CD14-positive monocyte (primary cell): ENCODE data around the gene BSN. TPM values are rescaled to one million over a fixed set of nuclear protein-coding genes. Genes with fewer than 3 reads are reported as not detected.
A peak's percentile ranks its signal among the peaks of the same experiment; 100 is the strongest.

Experiments
- DNase-seq, 3 donors: peaks; one replicate each; pipeline ENCODE4 v3.0.0-alpha.2; 2011 to 2022
- H2AFZ ChIP-seq: 2 replicates; pipeline ENCODE4 v1.6.0; 2012; ENCODE audit warnings: mild to moderate bottlenecking, low read depth, low read length, inconsistent platforms; ENCODE audit not compliant: insufficient read depth, poor library complexity, severe bottlenecking
- H3K27ac ChIP-seq, 2 donors: 1 replicate in 1 of 2; 2 replicates in 1 of 2; pipeline ENCODE4 v1.5.1; 2012 to 2013; ENCODE audit warnings: low read length in 2 of 2, control low read depth in 1 of 2, inconsistent platforms in 1 of 2, low read depth in 1 of 2, mild to moderate bottlenecking in 1 of 2
- H3K27me3 ChIP-seq, 2 donors: one replicate each; pipeline versions ENCODE4 v1.6.0 to v1.6.1; 2011 to 2013; ENCODE audit warnings: low read length in 2 of 2; ENCODE audit not compliant: control insufficient read depth in 2 of 2, insufficient read depth in 2 of 2
- H3K36me3 ChIP-seq, 2 donors: replicated peaks in 1 of 2; 1 replicate in 1 of 2; 2 replicates in 1 of 2; pipeline versions ENCODE4 v1.5.1 to v1.6.1; 2012 to 2013; ENCODE audit warnings: low read length in 2 of 2, control low read depth in 1 of 2, inconsistent platforms in 1 of 2, mild to moderate bottlenecking in 1 of 2; ENCODE audit not compliant: insufficient read depth in 2 of 2, control insufficient read depth in 1 of 2
- H3K4me1 ChIP-seq, 2 donors: 1 replicate in 1 of 2; 2 replicates in 1 of 2; pipeline versions ENCODE4 v1.5.1 to v1.6.1; 2012 to 2013; ENCODE audit warnings: low read length in 2 of 2, control low read depth in 1 of 2, inconsistent platforms in 1 of 2, mild to moderate bottlenecking in 1 of 2, moderate library complexity in 1 of 2; ENCODE audit not compliant: insufficient read depth in 2 of 2, control insufficient read depth in 1 of 2
- H3K4me2 ChIP-seq: replicated peaks from 2 replicates; pipeline ENCODE3; 2012; ENCODE audit warnings: low read length, moderate library complexity, mild to moderate bottlenecking; ENCODE audit not compliant: poor library complexity, severe bottlenecking; ENCODE audit errors: extremely low read depth
- H3K4me3 ChIP-seq, 3 experiments: fragments of 200-600 bp in 1 of 3; sonication (generic) in 1 of 3; replicated peaks in 1 of 3; 1 replicate in 2 of 3; 2 replicates in 1 of 3; pipeline ENCODE4 v1.5.1; 2011 to 2013; ENCODE audit warnings: low read length in 3 of 3, mild to moderate bottlenecking in 3 of 3, control low read depth in 2 of 3, low read depth in 2 of 3, inconsistent platforms in 1 of 3, moderate library complexity in 1 of 3
- H3K79me2 ChIP-seq: 2 replicates; pipeline ENCODE4 v1.6.0; 2012; ENCODE audit warnings: mild to moderate bottlenecking, control low read depth, inconsistent platforms, low read length, moderate library complexity; ENCODE audit not compliant: insufficient read depth
- H3K9ac ChIP-seq: 2 replicates; pipeline ENCODE4 v1.6.0; 2017; ENCODE audit warnings: low read length, mild to moderate bottlenecking; ENCODE audit not compliant: insufficient read depth, poor library complexity, severe bottlenecking
- H3K9me3 ChIP-seq, 2 donors: replicated peaks in 1 of 2; 1 replicate in 1 of 2; 2 replicates in 1 of 2; pipeline versions ENCODE4 v1.5.1 to v1.6.1; 2012 to 2013; ENCODE audit warnings: low read length in 2 of 2, control low read depth in 1 of 2; ENCODE audit not compliant: control insufficient read depth in 1 of 2, insufficient read depth in 1 of 2
- H4K20me1 ChIP-seq: 2 replicates; pipeline ENCODE4 v1.6.0; 2012; ENCODE audit warnings: mild to moderate bottlenecking, low read length, control low read depth, moderate library complexity; ENCODE audit not compliant: insufficient read depth
- H3K27ac Mint-ChIP-seq, 7 donors: one replicate each; pipeline ENCODE4 v1.8.0; 2020; ENCODE audit warnings: mild to moderate bottlenecking in 7 of 7, mixed read lengths in 7 of 7, moderate library complexity in 6 of 7, inconsistent platforms in 2 of 7
- H3K27me3 Mint-ChIP-seq, 3 donors: one replicate each; pipeline ENCODE4 v1.8.0; 2021 to 2022; ENCODE audit warnings: low read depth in 3 of 3, mild to moderate bottlenecking in 3 of 3, mixed read lengths in 3 of 3, moderate library complexity in 3 of 3, inconsistent platforms in 1 of 3
- H3K36me3 Mint-ChIP-seq, 2 donors: one replicate each; pipeline ENCODE4 v1.8.0; 2020; ENCODE audit warnings: mixed read lengths in 2 of 2, inconsistent platforms in 1 of 2, mild to moderate bottlenecking in 1 of 2
- H3K4me1 Mint-ChIP-seq: one replicate; pipeline ENCODE4 v1.8.0; 2020; ENCODE audit warnings: mild to moderate bottlenecking, mixed read lengths
- H3K4me3 Mint-ChIP-seq, 2 donors: one replicate each; pipeline ENCODE4 v1.8.0; 2020; ENCODE audit warnings: mild to moderate bottlenecking in 2 of 2, mixed read lengths in 2 of 2, moderate library complexity in 1 of 2
- H3K9me3 Mint-ChIP-seq, 7 donors: one replicate each; pipeline ENCODE4 v1.8.0; 2020 to 2022; ENCODE audit warnings: mixed read lengths in 7 of 7, mild to moderate bottlenecking in 6 of 7, moderate library complexity in 6 of 7, inconsistent platforms in 2 of 7
- CTCF ChIP-seq: fragments of 200-600 bp; IDR thresholded peaks from one replicate; pipeline ENCODE4 v1.8.0; 2022; ENCODE audit warnings: antibody characterized with exemption, mild to moderate bottlenecking
- WGBS: methylation state at CpG from one replicate; pipeline ENCODE4 v1.1.5; 2013; ENCODE audit warnings: missing lambda C conversion rate; ENCODE audit not compliant: insufficient coverage; 5-methylcytosine and 5-hydroxymethylcytosine counted together
- intact Hi-C, 2 donors: fragments of 100-400 bp; cut with micrococcal nuclease; formaldehyde crosslinking; loops; one replicate each; pipeline versions ENCODE4 v1.15.0 to v1.15.1; 2023
- polyA plus RNA-seq, 3 donors: library from polyadenylated mRNA; depleted of rRNA in 1 of 3; unstranded in 2 of 3; stranded (reverse) in 1 of 3; fragments of 300-500 nt in 2 of 3; fragments of >200 nt in 1 of 3; fragmentation: Illumina TruSeq in 2 of 3; gene quantifications; 1 replicate in 2 of 3; 2 replicates in 1 of 3; pipeline ENCODE4 v1.2.3, GENCODE V29; 2012 to 2021

BSN gene
- polyA plus RNA-seq, 3 donors = not detected

DNA sequence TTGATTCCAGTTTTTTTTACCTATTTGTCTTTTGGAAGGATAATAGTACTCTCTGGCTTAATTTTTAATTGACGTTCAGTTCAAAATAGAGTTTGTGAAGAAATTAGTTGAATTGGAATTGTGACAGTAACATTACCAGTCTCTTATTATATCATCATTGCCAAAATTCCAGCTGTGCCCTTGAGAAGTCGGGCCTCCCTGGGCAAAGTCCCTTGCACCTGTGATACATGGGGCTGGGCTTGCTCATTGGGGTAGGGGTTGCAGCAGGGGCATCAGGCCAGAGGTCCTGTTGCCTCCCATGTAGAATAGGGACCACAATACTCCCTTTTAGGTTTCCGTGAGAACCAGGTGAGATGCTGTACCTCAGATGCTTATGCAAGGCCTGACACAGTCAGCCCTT, 92.0 kb downstream of the BSN start:
- DNase-seq = no peak
- no peaks in the 10 kb centered on the region for H3K36me3 ChIP-seq
- H3K9me3 Mint-ChIP-seq = no peaks in the 10 kb centered on the region
- H3K27ac ChIP-seq = no peak overlapping the region
- H3K4me3 ChIP-seq = no peak overlapping the region
- H3K27me3 ChIP-seq = no peaks in the 10 kb centered on the region
- H3K4me3 Mint-ChIP-seq = no peak overlapping the region
- H3K4me1 Mint-ChIP-seq = no peaks in the 10 kb centered on the region
- H3K27me3 Mint-ChIP-seq = peaks cover 0 to 5% (median 3%) of the 10 kb centered on the region in 3 donors
- H3K9me3 ChIP-seq = no peaks in the 10 kb centered on the region
- no peaks in the 10 kb centered on the region for H3K79me2 ChIP-seq
- no peak overlapping the region for H3K9ac ChIP-seq
- WGBS = 100% methylated on average over 1 of the region's 3 CpGs
- H3K4me2 ChIP-seq = no peak overlapping the region
- no peaks in the 10 kb centered on the region for H3K36me3 Mint-ChIP-seq
- peak overlapping the region in 1 of 7 donors; percentile 12 for H3K27ac Mint-ChIP-seq
- TF ChIP-seq CTCF = no peak
- intact Hi-C loops = no loop called here
- H2AFZ ChIP-seq = no peak overlapping the region
- no peaks in the 10 kb centered on the region for H4K20me1 ChIP-seq
- no peaks in the 10 kb centered on the region for H3K4me1 ChIP-seq

- intact Hi-C loops = no loop called here
- no peak for TF ChIP-seq CTCF
- Histone ChIP-seq H3K4me2 (no peak overlapping the region), H3K9ac (no peak overlapping the region), H3K27me3 (no peaks in the 10 kb centered on the region), H3K27ac (no peak overlapping the region), H4K20me1 (no peaks in the 10 kb centered on the region), H2AFZ (no peak overlapping the region), H3K4me1 (no peaks in the 10 kb centered on the region), H3K4me3 (no peak overlapping the region), H3K36me3 (no peaks in the 10 kb centered on the region), H3K79me2 (no peaks in the 10 kb centered on the region), H3K9me3 (no peaks in the 10 kb centered on the region)
- Mint-ChIP-seq H3K9me3 (no peaks in the 10 kb centered on the region), H3K27me3 (peaks cover 0 to 5% (median 0%) of the 10 kb centered on the region in 3 donors), H3K27ac (no peak overlapping the region), H3K4me1 (no peaks in the 10 kb centered on the region), H3K4me3 (no peak overlapping the region), H3K36me3 (no peaks in the 10 kb centered on the region)
- no peak for DNase-seq
- 50% methylated on average over 2 of the region's 2 CpGs for WGBS
Measured at GRCh38 chr3:49647741-49648140, 93.5 kb downstream of the BSN start.
